HFFc6 (cell line): Measurements from ENCODE around the gene GOLGA6L26. TPM values are rescaled to one million over a fixed set of nuclear protein-coding genes. Genes with fewer than 3 reads are reported as not detected.
"Not testable (repeated sequence)": the region's sequence is repeated elsewhere in the genome, so short reads cannot be mapped to it uniquely, and the experiment has no call there.

ENCODE experiments used
- DNase-seq: peaks from one replicate; pipeline ENCODE4 v3.0.0-alpha.2; 2018
- H3K27ac Mint-ChIP-seq: 2 replicates; pipeline ENCODE4 v1.8.0; 2020; ENCODE audit warnings: mild to moderate bottlenecking, mixed read lengths
- H3K27me3 Mint-ChIP-seq: 2 replicates; pipeline ENCODE4 v1.8.0; 2021; ENCODE audit warnings: mild to moderate bottlenecking, moderate library complexity, mixed read lengths; ENCODE audit not compliant: insufficient read depth
- H3K36me3 Mint-ChIP-seq: 2 replicates; pipeline ENCODE4 v1.8.0; 2021; ENCODE audit warnings: low read depth, mixed read lengths
- H3K4me1 Mint-ChIP-seq: 2 replicates; pipeline ENCODE4 v1.8.0; 2020; ENCODE audit warnings: low read depth, mixed read lengths
- H3K4me3 Mint-ChIP-seq: 2 replicates; pipeline ENCODE4 v1.8.0; 2020; ENCODE audit warnings: mild to moderate bottlenecking, moderate library complexity, mixed read lengths
- H3K9me3 Mint-ChIP-seq: 2 replicates; pipeline ENCODE4 v1.8.0; 2020; ENCODE audit warnings: mild to moderate bottlenecking, mixed read lengths
- total RNA-seq, 6 experiments: library from RNA; stranded (reverse); fragmentation: NEBNext Ultra II Directional; extraction: Animal tissue kit (Norgen Biotek cat#: 25700); gene quantifications; 2 replicates in 1 of 6; 3 replicates in 5 of 6; pipeline ENCODE4 v1.2.3, GENCODE V29; 2021
- TF ChIP-seq, protein P1 (sequence below): fragments of 200-600 bp; sonication (generic); IDR thresholded peaks from 2 replicates; pipeline ENCODE4 v1.5.0; 2021; ENCODE audit warnings: antibody characterized with exemption, mild to moderate bottlenecking

Gene GOLGA6L26
- total RNA-seq, 6 experiments from 2014 or later = not detected

GRCh38 chr15:23370578-23370977, 36.6 kb upstream of the GOLGA6L26 start:
- Mint-ChIP-seq H3K9me3 (no peaks in the 10 kb centered on the region), H3K36me3 (no peaks in the 10 kb centered on the region), H3K4me3 (no peak overlapping the region), H3K27ac (no peak overlapping the region), H3K4me1 (no peaks in the 10 kb centered on the region), H3K27me3 (peaks cover 3% of the 10 kb centered on the region)
- TF ChIP-seq, protein P1, sequence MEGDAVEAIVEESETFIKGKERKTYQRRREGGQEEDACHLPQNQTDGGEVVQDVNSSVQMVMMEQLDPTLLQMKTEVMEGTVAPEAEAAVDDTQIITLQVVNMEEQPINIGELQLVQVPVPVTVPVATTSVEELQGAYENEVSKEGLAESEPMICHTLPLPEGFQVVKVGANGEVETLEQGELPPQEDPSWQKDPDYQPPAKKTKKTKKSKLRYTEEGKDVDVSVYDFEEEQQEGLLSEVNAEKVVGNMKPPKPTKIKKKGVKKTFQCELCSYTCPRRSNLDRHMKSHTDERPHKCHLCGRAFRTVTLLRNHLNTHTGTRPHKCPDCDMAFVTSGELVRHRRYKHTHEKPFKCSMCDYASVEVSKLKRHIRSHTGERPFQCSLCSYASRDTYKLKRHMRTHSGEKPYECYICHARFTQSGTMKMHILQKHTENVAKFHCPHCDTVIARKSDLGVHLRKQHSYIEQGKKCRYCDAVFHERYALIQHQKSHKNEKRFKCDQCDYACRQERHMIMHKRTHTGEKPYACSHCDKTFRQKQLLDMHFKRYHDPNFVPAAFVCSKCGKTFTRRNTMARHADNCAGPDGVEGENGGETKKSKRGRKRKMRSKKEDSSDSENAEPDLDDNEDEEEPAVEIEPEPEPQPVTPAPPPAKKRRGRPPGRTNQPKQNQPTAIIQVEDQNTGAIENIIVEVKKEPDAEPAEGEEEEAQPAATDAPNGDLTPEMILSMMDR = no peak
- no peak for DNase-seq

DNA sequence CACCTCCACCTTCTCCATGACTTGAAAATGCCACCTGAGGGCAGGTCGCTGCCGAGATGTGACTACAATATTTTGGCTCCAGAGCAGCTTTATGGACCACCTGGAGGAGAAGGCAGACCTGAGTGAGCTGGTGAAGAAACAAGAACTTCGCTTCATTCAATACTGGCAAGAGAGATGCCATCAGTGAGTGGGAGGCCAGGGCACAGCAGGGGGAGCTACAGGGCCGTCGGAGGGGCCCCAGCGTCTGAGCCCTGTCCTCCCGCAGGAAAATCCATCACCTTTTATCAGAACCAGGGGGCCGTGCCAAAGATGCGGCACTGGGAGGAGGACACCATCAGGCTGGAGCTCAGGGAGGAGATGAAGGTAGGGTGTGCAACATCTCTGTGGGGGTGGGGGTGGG, 30.3 kb upstream of the GOLGA6L26 start:
- not testable (repeated sequence) for H3K27ac Mint-ChIP-seq, H3K4me1 Mint-ChIP-seq

DNA sequence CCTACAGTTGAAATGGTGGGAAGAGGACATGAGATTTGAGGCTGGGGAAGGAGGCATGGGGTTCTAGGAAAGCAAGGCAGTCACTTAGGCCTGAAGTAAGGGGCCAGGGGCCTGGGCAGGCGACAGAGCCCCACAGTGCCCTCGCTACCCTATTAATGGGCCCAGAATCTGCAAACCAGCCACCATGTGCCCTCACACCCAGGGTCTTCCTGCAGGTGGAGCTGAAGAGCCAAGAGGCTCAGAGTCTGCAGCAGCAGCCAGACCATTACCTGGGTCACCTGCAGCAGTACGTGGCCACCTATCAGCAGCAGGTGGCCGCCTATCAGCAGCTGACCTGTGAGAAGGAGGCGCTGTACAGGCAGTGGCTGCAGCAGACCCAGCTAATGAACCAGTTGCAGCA, 28.6 kb upstream of the GOLGA6L26 start:
- H3K4me1 Mint-ChIP-seq, H3K9me3 Mint-ChIP-seq, H3K27me3 Mint-ChIP-seq, H3K4me3 Mint-ChIP-seq, H3K36me3 Mint-ChIP-seq, DNase-seq, H3K27ac Mint-ChIP-seq: not testable (repeated sequence)

More for the DNA sequence above, 30.3 kb upstream of the GOLGA6L26 start:
- not testable (repeated sequence) for H3K4me3 Mint-ChIP-seq, DNase-seq, H3K36me3 Mint-ChIP-seq, H3K9me3 Mint-ChIP-seq, H3K27me3 Mint-ChIP-seq

GRCh38 chr15:23354448-23354847, 20.5 kb upstream of the GOLGA6L26 start, which contains the start of gene GOLGA8S:
TSS of gene GOLGA8S (plus strand) at chr15:23354748. CDS start at chr15:23354810, 62 bp downstream.
- not testable (repeated sequence) for H3K36me3 Mint-ChIP-seq, H3K4me1 Mint-ChIP-seq, H3K27ac Mint-ChIP-seq, H3K27me3 Mint-ChIP-seq, H3K4me3 Mint-ChIP-seq, DNase-seq, H3K9me3 Mint-ChIP-seq

GRCh38 chr15:23311233-23311632, 22.8 kb downstream of the GOLGA6L26 start:
- not testable (repeated sequence) for H3K9me3 Mint-ChIP-seq, H3K27me3 Mint-ChIP-seq, DNase-seq, H3K4me1 Mint-ChIP-seq, H3K4me3 Mint-ChIP-seq, H3K27ac Mint-ChIP-seq, H3K36me3 Mint-ChIP-seq

DNA sequence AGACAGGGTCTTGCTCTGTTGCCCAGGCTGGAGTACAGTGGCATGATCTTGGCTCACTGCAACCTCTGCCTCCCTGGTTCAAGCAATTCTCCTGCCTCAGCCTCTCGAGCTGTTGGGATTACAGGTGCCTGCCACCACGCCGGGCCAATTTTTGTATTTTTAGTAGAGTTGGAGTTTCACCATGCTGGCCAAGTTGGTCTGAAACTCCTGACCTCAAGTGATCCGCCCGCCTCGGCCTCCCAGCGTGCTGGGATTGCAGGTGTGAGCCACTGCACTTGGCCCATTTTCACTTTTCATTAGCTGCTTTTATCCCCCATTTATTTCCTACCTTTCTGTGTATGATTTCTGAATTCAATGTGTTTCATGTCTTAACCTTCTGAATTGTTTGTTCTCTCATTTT, 28.1 kb downstream of the GOLGA6L26 start:
- Mint-ChIP-seq H3K4me1 (peaks cover 16% of the 10 kb centered on the region), H3K36me3 (peaks cover 10% of the 10 kb centered on the region; the same call in 1 of the 2 replicates)
- H3K9me3 Mint-ChIP-seq, H3K27me3 Mint-ChIP-seq, H3K4me3 Mint-ChIP-seq, H3K27ac Mint-ChIP-seq, DNase-seq: not testable (repeated sequence)

GRCh38 chr15:23304805-23305204, 29.2 kb downstream of the GOLGA6L26 start:
- H3K27me3 Mint-ChIP-seq, DNase-seq, H3K9me3 Mint-ChIP-seq, H3K27ac Mint-ChIP-seq: not testable (repeated sequence)
- H3K4me1 Mint-ChIP-seq = peaks cover 16% of the 10 kb centered on the region
- H3K4me3 Mint-ChIP-seq = peak overlapping the region; percentile 94
- peaks cover 10% of the 10 kb centered on the region; the same call in 1 of the 2 replicates for H3K36me3 Mint-ChIP-seq

GRCh38 chr15:23304267-23304666, 29.7 kb downstream of the GOLGA6L26 start:
- H3K4me3 Mint-ChIP-seq = peak overlapping the region; percentile 94
- not testable (repeated sequence) for H3K27me3 Mint-ChIP-seq, H3K9me3 Mint-ChIP-seq, DNase-seq
- peaks cover 10% of the 10 kb centered on the region; the same call in 1 of the 2 replicates for H3K36me3 Mint-ChIP-seq
- peak overlapping the region; percentile 78 for H3K27ac Mint-ChIP-seq
- peaks cover 16% of the 10 kb centered on the region for H3K4me1 Mint-ChIP-seq

- H3K27me3 Mint-ChIP-seq, DNase-seq: not testable (repeated sequence)
These were observed 30.3 kb downstream of the GOLGA6L26 start for GRCh38 chr15:23303654-23304053.

GRCh38 chr15:23303246-23303645, 30.8 kb downstream of the GOLGA6L26 start:
- H3K9me3 Mint-ChIP-seq, H3K27me3 Mint-ChIP-seq, H3K4me3 Mint-ChIP-seq, DNase-seq, H3K27ac Mint-ChIP-seq: not testable (repeated sequence)
- H3K36me3 Mint-ChIP-seq = peaks cover 10% of the 10 kb centered on the region; the same call in 1 of the 2 replicates
- peaks cover 16% of the 10 kb centered on the region for H3K4me1 Mint-ChIP-seq

More at GRCh38 chr15:23303654-23304053, 30.3 kb downstream of the GOLGA6L26 start:
- H3K36me3 Mint-ChIP-seq = peaks cover 10% of the 10 kb centered on the region; the same call in 1 of the 2 replicates
- peak overlapping the region; percentile 78 for H3K27ac Mint-ChIP-seq
- peak overlapping the region; percentile 94 for H3K4me3 Mint-ChIP-seq
- peaks cover 16% of the 10 kb centered on the region for H3K4me1 Mint-ChIP-seq
- not testable (repeated sequence) for H3K9me3 Mint-ChIP-seq

Other genes starting within 250 kb of the GOLGA6L26 start
- not detected for gene GOLGA6L1, start 197.4 kb downstream of the GOLGA6L26 start, total RNA-seq
- gene GOLGA8S, start 20.6 kb upstream of the GOLGA6L26 start, total RNA-seq = under 1 TPM in 1 of 6 experiments, not detected in 5; 0.08 TPM
- gene GOLGA6L2, start 113.0 kb upstream of the GOLGA6L26 start, total RNA-seq = not detected
- gene MKRN3, start 231.5 kb upstream of the GOLGA6L26 start, total RNA-seq = under 1 TPM in 3 of 6 experiments, not detected in 3; 0.12 to 0.16 (median 0.14) TPM